Smooth muscle cell (in vitro differentiated cells): Measurements from ENCODE around the gene PLCE1. TPM values are rescaled to one million over a fixed set of nuclear protein-coding genes. Genes with fewer than 3 reads are reported as not detected.

Experiments
- DNase-seq: peaks from one replicate; lab custom pipeline; 2025; ENCODE audit not compliant: unreplicated experiment; lab: John Stamatoyannopoulos, UW
- H2AFZ ChIP-seq: fragments of 200-600 bp; sonication (generic); 2 replicates; pipeline ENCODE4 v1.6.0; 2016; ENCODE audit warnings: antibody characterized with exemption, low read depth, mild to moderate bottlenecking
- H3F3A ChIP-seq: fragments of 200-600 bp; sonication (generic); 2 replicates; pipeline ENCODE4 v1.6.0; 2017; ENCODE audit warnings: antibody characterized with exemption, low read depth
- H3K27ac ChIP-seq: fragments of 200-600 bp; sonication (generic); 2 replicates; pipeline ENCODE4 v1.5.1; 2016; ENCODE audit warnings: low read depth, mild to moderate bottlenecking
- H3K27me3 ChIP-seq: fragments of 200-600 bp; sonication (generic); 2 replicates; pipeline ENCODE4 v1.6.1; 2016; ENCODE audit warnings: low read depth, mild to moderate bottlenecking
- H3K36me3 ChIP-seq: fragments of 200-600 bp; sonication (generic); 2 replicates; pipeline ENCODE4 v1.5.1; 2016; ENCODE audit warnings: low read depth
- H3K4me1 ChIP-seq: fragments of 200-600 bp; sonication (generic); 2 replicates; pipeline ENCODE4 v1.5.1; 2016; ENCODE audit warnings: low read depth
- H3K4me2 ChIP-seq: fragments of 200-600 bp; sonication (generic); 2 replicates; pipeline ENCODE4 v1.6.0; 2016; ENCODE audit warnings: mild to moderate bottlenecking
- H3K4me3 ChIP-seq: fragments of 200-600 bp; sonication (generic); 2 replicates; pipeline ENCODE4 v1.5.1; 2016; ENCODE audit warnings: mild to moderate bottlenecking
- H3K79me2 ChIP-seq: fragments of 200-600 bp; sonication (generic); 2 replicates; pipeline ENCODE4 v1.6.0; 2016; ENCODE audit warnings: low read depth, mild to moderate bottlenecking
- H3K9ac ChIP-seq: fragments of 200-600 bp; sonication (generic); 2 replicates; pipeline ENCODE4 v1.6.0; 2016; ENCODE audit warnings: low read depth
- H3K9me3 ChIP-seq: fragments of 200-600 bp; sonication (generic); replicated peaks from 2 replicates; pipeline ENCODE4 v1.5.1; 2016; ENCODE audit warnings: low read depth
- H4K20me1 ChIP-seq: fragments of 200-600 bp; sonication (generic); 2 replicates; pipeline ENCODE4 v1.6.0; 2016; ENCODE audit warnings: low read depth
- WGBS: methylation state at CpG from one replicate; pipeline ENCODE4 v1.1.7; 2016; ENCODE audit warnings: low lambda C conversion rate; 5-methylcytosine and 5-hydroxymethylcytosine counted together
- polyA plus RNA-seq: library from polyadenylated mRNA; unstranded; fragments of >200 nt; fragmentation: Nextera tagmentation; extraction: Ambion mirVana; gene quantifications from 2 replicates; pipeline ENCODE4 v1.2.1, GENCODE V29; 2016
- total RNA-seq: library from RNA; depleted of rRNA; stranded (reverse); fragments of >200 nt; gene quantifications from 2 replicates; pipeline ENCODE4 v1.2.3, GENCODE V29; 2014
- TF ChIP-seq, protein P1 (sequence below): fragments of 200-600 bp; sonication (generic); IDR thresholded peaks from 2 replicates; pipeline ENCODE4 v1.5.1; 2017; ENCODE audit warnings: borderline replicate concordance, mild to moderate bottlenecking, antibody characterized with exemption; ENCODE audit not compliant: insufficient read depth, poor library complexity, severe bottlenecking

The PLCE1 gene
- total and polyA plus RNA-seq, 2 experiments from 2014 or later: 4.0 to 4.5 TPM

DNA sequence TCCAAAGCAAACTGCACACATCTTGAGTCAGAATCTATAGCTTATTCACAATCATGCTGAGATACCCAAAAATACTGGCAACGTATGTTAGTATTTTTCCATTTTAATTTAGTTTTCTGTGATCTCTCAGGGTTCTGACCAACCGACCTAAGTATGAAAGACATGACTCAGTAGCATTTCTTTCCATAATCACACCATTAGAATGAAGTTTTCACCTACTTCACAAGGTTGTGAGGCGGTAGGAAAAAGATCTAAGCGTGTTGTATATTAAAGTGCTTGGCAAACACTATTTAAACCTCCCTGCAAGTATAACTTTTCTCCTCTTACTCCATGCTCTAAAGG, 49.1 kb downstream of the PLCE1 start:
- Histone ChIP-seq H3K4me1 (peaks cover 10% of the 10 kb centered on the region), H3F3A (no peaks in the 10 kb centered on the region), H3K9me3 (no peaks in the 10 kb centered on the region), H3K4me3 (peak overlapping the region; percentile 11), H3K4me2 (peak overlapping the region; percentile 60), H3K79me2 (no peaks in the 10 kb centered on the region), H3K27me3 (no peaks in the 10 kb centered on the region), H3K9ac (no peak overlapping the region), H3K27ac (peak overlapping the region; percentile 78), H2AFZ (no peak overlapping the region), H4K20me1 (no peaks in the 10 kb centered on the region), H3K36me3 (no peaks in the 10 kb centered on the region)
- no peak for DNase-seq
- 75% methylated on average over 4 of the region's 4 CpGs for WGBS
- TF ChIP-seq, protein P1, sequence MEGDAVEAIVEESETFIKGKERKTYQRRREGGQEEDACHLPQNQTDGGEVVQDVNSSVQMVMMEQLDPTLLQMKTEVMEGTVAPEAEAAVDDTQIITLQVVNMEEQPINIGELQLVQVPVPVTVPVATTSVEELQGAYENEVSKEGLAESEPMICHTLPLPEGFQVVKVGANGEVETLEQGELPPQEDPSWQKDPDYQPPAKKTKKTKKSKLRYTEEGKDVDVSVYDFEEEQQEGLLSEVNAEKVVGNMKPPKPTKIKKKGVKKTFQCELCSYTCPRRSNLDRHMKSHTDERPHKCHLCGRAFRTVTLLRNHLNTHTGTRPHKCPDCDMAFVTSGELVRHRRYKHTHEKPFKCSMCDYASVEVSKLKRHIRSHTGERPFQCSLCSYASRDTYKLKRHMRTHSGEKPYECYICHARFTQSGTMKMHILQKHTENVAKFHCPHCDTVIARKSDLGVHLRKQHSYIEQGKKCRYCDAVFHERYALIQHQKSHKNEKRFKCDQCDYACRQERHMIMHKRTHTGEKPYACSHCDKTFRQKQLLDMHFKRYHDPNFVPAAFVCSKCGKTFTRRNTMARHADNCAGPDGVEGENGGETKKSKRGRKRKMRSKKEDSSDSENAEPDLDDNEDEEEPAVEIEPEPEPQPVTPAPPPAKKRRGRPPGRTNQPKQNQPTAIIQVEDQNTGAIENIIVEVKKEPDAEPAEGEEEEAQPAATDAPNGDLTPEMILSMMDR: no peak

Other genes starting within 250 kb of the PLCE1 start
- gene LGI1, start 236.0 kb upstream of the PLCE1 start, total RNA-seq: 1.2 and 6.7 TPM in 2 replicates
- 2.0 TPM in 1 of 2 replicates, not detected in the other for gene LGI1, start 236.0 kb upstream of the PLCE1 start, polyA plus RNA-seq
- gene SLC35G1, start 100.0 kb upstream of the PLCE1 start, total RNA-seq: 4.1 and 6.4 TPM in 2 replicates
- 3.4 and 5.9 TPM in 2 replicates for gene SLC35G1, start 100.0 kb upstream of the PLCE1 start, polyA plus RNA-seq